ENCODE data around the gene ASIC2.

Gene ASIC2

GRCh38 chr17:33245183-33245582 lies 47.9 kb downstream of the ASIC2 start:
- no peak overlapping the region for H3K4me3 ChIP-seq (ENCODE audit: low read depth, low read length)
- TF ChIP-seq, protein P1, sequence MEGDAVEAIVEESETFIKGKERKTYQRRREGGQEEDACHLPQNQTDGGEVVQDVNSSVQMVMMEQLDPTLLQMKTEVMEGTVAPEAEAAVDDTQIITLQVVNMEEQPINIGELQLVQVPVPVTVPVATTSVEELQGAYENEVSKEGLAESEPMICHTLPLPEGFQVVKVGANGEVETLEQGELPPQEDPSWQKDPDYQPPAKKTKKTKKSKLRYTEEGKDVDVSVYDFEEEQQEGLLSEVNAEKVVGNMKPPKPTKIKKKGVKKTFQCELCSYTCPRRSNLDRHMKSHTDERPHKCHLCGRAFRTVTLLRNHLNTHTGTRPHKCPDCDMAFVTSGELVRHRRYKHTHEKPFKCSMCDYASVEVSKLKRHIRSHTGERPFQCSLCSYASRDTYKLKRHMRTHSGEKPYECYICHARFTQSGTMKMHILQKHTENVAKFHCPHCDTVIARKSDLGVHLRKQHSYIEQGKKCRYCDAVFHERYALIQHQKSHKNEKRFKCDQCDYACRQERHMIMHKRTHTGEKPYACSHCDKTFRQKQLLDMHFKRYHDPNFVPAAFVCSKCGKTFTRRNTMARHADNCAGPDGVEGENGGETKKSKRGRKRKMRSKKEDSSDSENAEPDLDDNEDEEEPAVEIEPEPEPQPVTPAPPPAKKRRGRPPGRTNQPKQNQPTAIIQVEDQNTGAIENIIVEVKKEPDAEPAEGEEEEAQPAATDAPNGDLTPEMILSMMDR (IDR thresholded peaks at IDR 0.05; ENCODE audit: low read depth, low read length), result no peak

DNA sequence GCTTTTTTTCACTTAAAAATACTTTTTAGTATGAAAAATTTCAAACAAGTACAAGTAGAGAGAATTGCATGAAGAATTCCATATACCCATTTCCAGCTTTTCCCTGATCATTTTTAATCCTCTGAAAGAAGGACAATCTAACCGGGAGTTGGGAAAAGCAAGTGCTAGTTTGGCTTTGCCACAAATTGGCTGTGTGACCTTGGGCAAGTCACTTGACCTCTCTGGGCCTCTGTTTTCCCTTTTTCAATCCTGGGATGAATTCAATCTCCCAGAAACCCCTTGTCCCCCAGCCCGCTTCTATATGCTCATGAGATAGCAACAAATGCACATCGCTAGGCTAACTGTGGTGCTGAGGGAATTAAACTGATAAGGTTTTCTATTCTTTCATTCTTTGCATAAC lies 49.4 kb downstream of the ASIC2 start:
- no peak overlapping the region for H3K4me3 ChIP-seq (ENCODE audit: low read depth, low read length)
- TF ChIP-seq, protein P1 (IDR thresholded peaks at IDR 0.05; ENCODE audit: low read depth, low read length), result no peak

DNA sequence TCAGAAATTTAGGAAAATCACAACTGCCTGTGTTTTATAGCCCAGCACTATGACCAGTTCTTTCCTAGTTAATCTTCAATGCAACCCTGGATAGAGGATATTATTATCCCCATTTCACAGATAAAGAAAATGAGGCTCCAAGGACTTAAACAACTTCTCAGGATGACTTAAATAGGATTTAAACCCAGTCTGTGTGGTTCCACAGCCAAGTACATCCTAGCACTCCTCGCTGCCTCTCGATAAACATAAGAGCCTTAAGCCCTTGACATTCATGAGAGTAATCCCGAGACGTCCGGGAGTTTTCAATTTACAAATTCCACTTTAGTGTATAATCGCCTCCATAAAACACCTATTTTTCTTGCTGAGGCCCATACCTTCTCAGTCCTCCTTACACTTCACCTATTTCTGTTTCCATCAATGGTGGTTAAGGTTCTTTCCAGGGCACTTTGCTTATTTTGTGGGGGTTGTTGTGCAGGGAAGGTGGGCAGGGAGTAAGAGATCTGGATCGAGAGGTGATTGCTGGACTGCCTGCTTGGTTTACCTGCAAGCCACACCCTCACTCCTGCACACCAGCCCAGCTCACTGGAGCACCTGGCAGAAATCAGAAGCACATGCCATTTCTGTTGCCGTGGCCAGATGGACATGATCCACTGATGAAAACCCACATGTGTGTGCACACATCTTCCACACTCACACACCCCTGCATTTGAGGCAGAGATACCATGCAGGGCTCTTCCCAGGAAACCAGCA lies 50.5 kb downstream of the ASIC2 start:
- TF ChIP-seq, protein P1 (IDR thresholded peaks at IDR 0.05; ENCODE audit: low read depth, low read length), result no peak

GRCh38 chr17:33241390-33241789 lies 51.7 kb downstream of the ASIC2 start:
- no peak overlapping the region for H3K4me3 ChIP-seq (ENCODE audit: low read depth, low read length)

More for the DNA sequence above, 50.5 kb downstream of the ASIC2 start:
- no peak overlapping the region for H3K4me3 ChIP-seq (ENCODE audit: low read depth, low read length)

DNA sequence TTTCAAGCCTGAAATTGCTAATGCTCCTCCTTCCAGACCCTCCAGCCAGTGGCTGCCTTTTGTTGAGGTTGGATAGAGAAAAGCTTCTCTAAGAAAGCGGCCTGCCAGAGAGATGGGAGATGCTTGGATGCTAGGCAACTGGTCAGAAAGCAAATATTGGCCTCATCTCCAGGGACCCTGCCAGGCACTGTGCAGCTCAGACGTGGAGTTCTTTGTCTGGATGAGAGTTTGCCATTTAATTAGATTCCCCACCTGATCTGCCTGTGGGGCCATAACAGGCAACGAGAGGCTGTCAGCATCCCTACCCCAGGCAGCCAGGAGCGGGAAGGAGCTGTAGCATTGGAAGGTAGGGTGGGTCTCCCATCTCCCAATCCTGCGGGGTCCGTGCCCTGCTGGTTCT lies 52.7 kb downstream of the ASIC2 start:
- H3K4me3 ChIP-seq (ENCODE audit: low read depth, low read length), result no peak overlapping the region
- TF ChIP-seq, protein P1 (IDR thresholded peaks at IDR 0.05; ENCODE audit: low read depth, low read length), result no peak

More at GRCh38 chr17:33241390-33241789, 51.7 kb downstream of the ASIC2 start:
- TF ChIP-seq, protein P1 (IDR thresholded peaks at IDR 0.05; ENCODE audit: low read depth, low read length), result no peak

DNA sequence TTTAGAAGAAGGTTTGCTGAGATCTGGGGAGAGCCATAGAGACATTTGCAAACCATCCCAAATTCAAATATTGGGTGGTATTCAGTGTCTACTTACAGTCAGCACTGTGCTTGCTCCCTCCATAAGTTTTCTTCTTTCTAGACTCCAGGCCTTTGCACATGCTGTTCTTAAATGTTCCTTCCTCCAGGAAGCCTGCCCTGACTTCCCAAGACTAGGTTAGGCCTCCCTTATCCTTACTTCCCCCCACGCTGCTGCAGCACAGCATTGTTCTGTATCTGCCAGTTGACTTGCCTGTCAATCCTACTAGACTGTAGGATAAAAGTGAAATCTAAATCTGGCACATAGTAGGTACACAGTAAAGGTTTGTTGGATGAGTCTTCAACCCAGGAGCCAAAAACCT lies 53.4 kb downstream of the ASIC2 start:
- H3K4me3 ChIP-seq (ENCODE audit: low read depth, low read length), result no peak overlapping the region
- TF ChIP-seq, protein P1 (IDR thresholded peaks at IDR 0.05; ENCODE audit: low read depth, low read length), result no peak

GRCh38 chr17:33234930-33235685 lies 58.0 kb downstream of the ASIC2 start:
- TF ChIP-seq, protein P1 (IDR thresholded peaks at IDR 0.05; ENCODE audit: low read depth, low read length), result no peak

More at GRCh38 chr17:33234930-33235685, 58.0 kb downstream of the ASIC2 start:
- H3K4me3 ChIP-seq (ENCODE audit: low read depth, low read length), result no peak overlapping the region
